Measurements from ENCODE around the gene AGAP1.

GRCh38 chr2:235968616-235969324, 474.9 kb downstream of the AGAP1 start:
- TF ChIP-seq CTCF (IDR thresholded peaks at IDR 0.05; ENCODE audit: low read depth, low read length, poor library complexity, severe bottlenecking) (no peak), EZH2phosphoT487 (IDR thresholded peaks at IDR 0.05; ENCODE audit: borderline replicate concordance, low read length) (no peak)

Data from DOHH2 (cell line).